Psoas muscle (tissue), 8 donors: ENCODE measurements around the gene P3H3. TPM values are rescaled to one million over a fixed set of nuclear protein-coding genes. Genes with fewer than 3 reads are reported as not detected.

Experiments used
- ATAC-seq, 4 donors: fragments of 200-7000 bp; cut with Tn5 transposase; one replicate each; pipeline ENCODE4 v1.9.1; 2020; ENCODE audit warnings: moderate library complexity in 3 of 4, mild to moderate bottlenecking in 2 of 4
- DNase-seq, 2 donors: peaks; one replicate each; pipeline ENCODE4 v3.0.0-alpha.2; 2020
- H3K27ac ChIP-seq: fragments of 200-600 bp; one replicate; pipeline ENCODE4 v1.8.0; 2022
- H3K27me3 ChIP-seq, 3 donors: fragments of 200-600 bp in 1 of 3; one replicate each; pipeline versions ENCODE4 v1.6.1 to v1.8.0; 2013 to 2022; ENCODE audit warnings: low read length in 2 of 3, mild to moderate bottlenecking in 2 of 3, moderate library complexity in 1 of 3; ENCODE audit not compliant: insufficient read depth in 3 of 3
- H3K36me3 ChIP-seq, 2 donors: fragments of 200-600 bp in 1 of 2; one replicate each; pipeline versions ENCODE4 v1.6.1 to v1.8.0; 2013 to 2022; ENCODE audit warnings: low read depth in 1 of 2, mild to moderate bottlenecking in 1 of 2, moderate library complexity in 1 of 2; ENCODE audit not compliant: insufficient read depth in 1 of 2
- H3K4me1 ChIP-seq: fragments of 200-600 bp; one replicate; pipeline ENCODE4 v1.8.0; 2022
- H3K4me3 ChIP-seq: fragments of 200-600 bp; one replicate; pipeline ENCODE4 v1.8.0; 2022; ENCODE audit warnings: mild to moderate bottlenecking
- H3K9me3 ChIP-seq: fragments of 200-600 bp; one replicate; pipeline ENCODE4 v1.8.0; 2022
- WGBS, 3 donors: extraction: QIAGEN DNeasy Blood & Tissue Kit; methylation state at CpG; one replicate each; pipeline versions ENCODE4 v1.1.6 to v1.1.7; 2013; 5-methylcytosine and 5-hydroxymethylcytosine counted together
- intact Hi-C, 2 donors: fragments of 100-400 bp; cut with DNase I; formaldehyde crosslinking; loops; one replicate each; pipeline versions ENCODE4 v1.11.0 to v1.14.2; 2022
- polyA plus RNA-seq, 3 donors: library from polyadenylated mRNA; stranded (reverse); fragments of 200-250 nt; gene quantifications; one replicate each; pipeline ENCODE4 v1.2.3, GENCODE V29; 2013
- total RNA-seq, 4 donors: library from RNA; stranded (reverse); fragmentation: NEBNext Ultra II Directional in 2 of 4; extraction: Animal tissue kit (Norgen Biotek cat#: 25700) in 2 of 4; gene quantifications; one replicate each; pipeline versions ENCODE4 v1.2.1 to v1.2.4, GENCODE V29; 2021 to 2023
- TF ChIP-seq, protein P1 (sequence below): fragments of 200-600 bp; IDR thresholded peaks from one replicate; pipeline ENCODE4 v1.8.0; 2022; ENCODE audit warnings: antibody characterized with exemption
- donor health status: healthy with polysubstance abuse.
- donor health status: DM: no; HTN: no; CAD: no; lungs with moderate emphysema.
- donor health status: Bipolar disorder and iron deficiency.
- donor health status: healthy.
- donor health status: DM: yes; HTN: yes; CAD: no.
- donor health status: DM: no; HTN: no; CAD: no.
- donor health status: DM: no; HTN: no; CAD: no.
- donor health status: DM: yes; HTN: yes; CAD: no.

P3H3 gene
- total and polyA plus RNA-seq, 7 donors = 0.87 to 4.2 (median 1.3) TPM

GRCh38 chr12:6825398-6826124 is 2.6 kb upstream of the P3H3 start:
- H3K27me3 ChIP-seq = peaks cover 0 to 70% (median 15%) of the 10 kb centered on the region in 3 donors
- H3K9me3 ChIP-seq = no peaks in the 10 kb centered on the region
- 10 to 12% (median 12%) methylated on average over 17 to 19 of the region's 19 CpGs for WGBS, 3 donors
- ATAC-seq = peak; percentile 79 to 83 (median 82)
- H3K27ac ChIP-seq = no peak overlapping the region
- no peak overlapping the region for H3K4me3 ChIP-seq
- DNase-seq = peak; percentile 83 to 89
- H3K36me3 ChIP-seq = no peaks in the 10 kb centered on the region
- TF ChIP-seq, protein P1, sequence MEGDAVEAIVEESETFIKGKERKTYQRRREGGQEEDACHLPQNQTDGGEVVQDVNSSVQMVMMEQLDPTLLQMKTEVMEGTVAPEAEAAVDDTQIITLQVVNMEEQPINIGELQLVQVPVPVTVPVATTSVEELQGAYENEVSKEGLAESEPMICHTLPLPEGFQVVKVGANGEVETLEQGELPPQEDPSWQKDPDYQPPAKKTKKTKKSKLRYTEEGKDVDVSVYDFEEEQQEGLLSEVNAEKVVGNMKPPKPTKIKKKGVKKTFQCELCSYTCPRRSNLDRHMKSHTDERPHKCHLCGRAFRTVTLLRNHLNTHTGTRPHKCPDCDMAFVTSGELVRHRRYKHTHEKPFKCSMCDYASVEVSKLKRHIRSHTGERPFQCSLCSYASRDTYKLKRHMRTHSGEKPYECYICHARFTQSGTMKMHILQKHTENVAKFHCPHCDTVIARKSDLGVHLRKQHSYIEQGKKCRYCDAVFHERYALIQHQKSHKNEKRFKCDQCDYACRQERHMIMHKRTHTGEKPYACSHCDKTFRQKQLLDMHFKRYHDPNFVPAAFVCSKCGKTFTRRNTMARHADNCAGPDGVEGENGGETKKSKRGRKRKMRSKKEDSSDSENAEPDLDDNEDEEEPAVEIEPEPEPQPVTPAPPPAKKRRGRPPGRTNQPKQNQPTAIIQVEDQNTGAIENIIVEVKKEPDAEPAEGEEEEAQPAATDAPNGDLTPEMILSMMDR = peak; percentile 87
- intact Hi-C loops = loop anchor here (2.0 to 10.0 kb wide), 4 partner anchors 71 to 208 kb away; partner anchors contain the start of gene MLF2 (in 2 of the 2)
- H3K4me1 ChIP-seq = peaks cover 3% of the 10 kb centered on the region

GRCh38 chr12:6826125-6826733 is 2.0 kb upstream of the P3H3 start:
- no peak for ATAC-seq
- Histone ChIP-seq H3K4me3 (no peak overlapping the region), H3K27ac (no peak overlapping the region), H3K9me3 (no peaks in the 10 kb centered on the region), H3K4me1 (peaks cover 3% of the 10 kb centered on the region), H3K36me3 (no peaks in the 10 kb centered on the region), H3K27me3 (peaks cover 0 to 70% (median 15%) of the 10 kb centered on the region in 3 donors)
- 80 to 85% (median 84%) methylated on average over 17 of the region's 17 CpGs for WGBS, 3 donors
- TF ChIP-seq, protein P1 = no peak
- no peak for DNase-seq
- intact Hi-C loops = loop anchor here (2.0 to 10.0 kb wide), 4 partner anchors 71 to 209 kb away; partner anchors contain the start of gene MLF2 (in 2 of the 2)

DNA sequence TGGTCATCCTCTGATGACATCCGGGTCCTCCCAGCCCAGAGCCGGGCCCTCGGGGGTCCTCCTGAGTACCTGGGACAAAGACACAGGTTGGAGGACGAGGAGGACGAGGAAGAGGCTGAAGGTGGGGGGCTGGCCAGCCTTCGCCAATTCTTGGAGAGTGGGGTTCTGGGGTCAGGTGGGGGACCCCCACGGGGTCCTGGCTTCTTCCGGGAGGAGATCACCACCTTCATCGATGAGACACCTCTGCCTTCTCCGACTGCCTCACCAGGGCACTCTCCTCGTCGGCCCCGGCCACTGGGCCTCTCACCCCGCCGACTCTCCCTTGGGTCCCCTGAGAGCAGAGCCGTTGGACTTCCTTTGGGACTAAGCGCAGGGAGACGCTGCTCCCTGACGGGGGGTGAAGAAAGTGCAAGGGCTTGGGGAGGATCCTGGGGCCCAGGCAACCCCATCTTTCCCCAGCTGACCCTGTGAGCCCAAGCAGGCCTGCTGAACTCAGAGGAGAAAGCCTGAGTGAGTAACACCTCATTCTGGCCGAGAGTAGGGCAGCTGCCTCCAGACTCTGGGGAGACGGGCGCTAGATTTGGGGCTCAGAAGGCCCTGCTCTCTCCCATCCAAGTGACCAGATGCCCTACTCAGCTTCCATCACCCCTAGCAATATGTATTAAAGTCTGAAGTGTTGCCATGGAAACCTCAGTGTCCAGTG is 1.3 kb upstream of the P3H3 start:
- H3K9me3 ChIP-seq = no peaks in the 10 kb centered on the region
- peaks cover 0 to 69% (median 13%) of the 10 kb centered on the region in 3 donors for H3K27me3 ChIP-seq
- no peaks in the 10 kb centered on the region for H3K36me3 ChIP-seq
- 71 to 77% (median 74%) methylated on average over 22 of the region's 22 CpGs for WGBS, 3 donors
- no peak overlapping the region for H3K4me3 ChIP-seq
- ATAC-seq = no peak
- DNase-seq = no peak
- H3K4me1 ChIP-seq = peaks cover 3% of the 10 kb centered on the region
- intact Hi-C loops = loop anchor here (2.0 to 10.0 kb wide), 4 partner anchors 72 to 210 kb away; partner anchors contain the start of gene MLF2 (in 2 of the 2)
- TF ChIP-seq, protein P1 = no peak
- no peak overlapping the region for H3K27ac ChIP-seq

DNA sequence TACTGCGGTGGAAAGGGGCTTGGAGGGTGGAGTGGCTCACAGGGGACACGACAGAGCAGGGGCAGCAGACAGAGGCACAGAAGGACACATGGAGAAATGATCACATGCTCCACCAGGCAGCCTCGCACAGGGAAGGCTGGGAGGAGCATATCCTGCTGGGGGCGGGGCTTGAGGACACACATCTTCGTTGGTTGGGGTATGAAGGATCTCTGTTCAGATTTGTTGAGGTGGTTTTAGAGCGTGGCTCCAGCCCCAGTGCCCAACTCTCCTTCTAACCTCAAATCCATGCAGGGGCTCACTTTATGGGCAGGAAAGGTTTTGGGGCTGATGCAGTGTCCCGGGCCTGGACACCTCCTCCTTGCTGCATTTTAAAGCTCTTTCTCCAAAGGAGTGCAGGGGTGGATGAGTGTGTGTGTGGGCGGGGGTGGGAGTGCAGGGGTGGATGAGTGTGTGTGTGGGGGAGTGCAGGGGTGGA is 733 bp upstream of the P3H3 start:
- TF ChIP-seq, protein P1 = no peak
- 11 to 18% (median 14%) methylated on average over 8 of the region's 8 CpGs for WGBS, 3 donors
- ATAC-seq (peak; percentile 39 to 54 (median 42)), DNase-seq (peak; percentile 85 to 87)
- Histone ChIP-seq H3K27ac (no peak overlapping the region), H3K4me1 (peaks cover 3% of the 10 kb centered on the region), H3K36me3 (no peaks in the 10 kb centered on the region), H3K4me3 (no peak overlapping the region), H3K9me3 (no peaks in the 10 kb centered on the region), H3K27me3 (peaks cover 0 to 63% (median 10%) of the 10 kb centered on the region in 3 donors)
- intact Hi-C loops = loop anchor here (2.0 to 10.0 kb wide), 4 partner anchors 73 to 210 kb away; partner anchors contain the start of gene MLF2 (in 2 of the 2)
